Kidney capillary endothelial cell (primary cell): Measurements from ENCODE around the gene ARL5C.
A peak's percentile ranks its signal among the peaks of the same experiment; 100 is the strongest.
"Not testable (repeated sequence)": the region's sequence is repeated elsewhere in the genome, so short reads cannot be mapped to it uniquely, and the experiment has no call there.

Source experiments
- DNase-seq: peaks from one replicate; pipeline ENCODE4 v3.0.0-alpha.2; 2018; ENCODE audit warnings: low spot score

The ARL5C gene

DNA sequence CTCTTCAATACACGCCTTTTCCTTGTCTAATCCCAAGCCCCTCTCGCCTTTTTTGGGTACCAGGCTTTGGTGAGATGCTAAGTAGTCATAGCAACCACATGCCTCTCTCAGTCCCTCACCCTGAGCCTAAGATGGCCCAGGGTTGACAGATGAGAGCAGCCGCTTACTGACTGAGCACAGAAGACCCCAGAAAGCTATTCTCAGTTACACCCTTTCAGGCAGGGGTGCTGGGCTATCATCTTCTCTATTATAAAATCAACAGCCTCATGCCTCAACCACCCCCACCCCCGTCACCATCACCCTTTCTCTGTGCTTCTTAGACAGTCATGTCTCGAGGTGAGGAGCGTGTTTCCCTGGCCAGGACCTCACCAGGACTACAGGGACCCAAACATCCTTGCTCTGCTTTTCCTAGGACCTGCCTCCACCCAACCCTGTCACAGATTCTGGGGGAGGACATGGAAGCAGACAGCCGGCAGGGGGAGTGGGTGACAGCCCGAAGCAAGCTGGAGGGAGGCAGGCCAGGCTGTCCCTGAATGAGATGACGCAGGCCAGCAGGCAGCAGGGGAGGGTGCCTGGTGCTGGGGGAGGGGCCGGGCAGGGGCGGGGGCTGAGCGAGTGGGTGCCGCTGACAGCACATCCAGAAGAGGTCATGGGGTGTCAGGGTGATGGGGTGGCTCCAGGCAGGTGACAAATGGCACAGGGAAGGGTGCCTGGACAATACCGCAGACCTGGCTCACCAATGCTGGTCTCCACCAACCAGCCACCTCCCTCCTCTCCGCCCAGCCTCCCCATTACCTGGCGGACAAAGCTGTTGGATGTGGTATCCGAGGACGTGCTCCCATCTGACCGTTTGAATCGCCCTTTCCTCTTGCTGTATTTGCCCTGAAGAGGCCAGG is 28.4 kb upstream of the ARL5C start:
- peak; percentile 33 for DNase-seq

DNA sequence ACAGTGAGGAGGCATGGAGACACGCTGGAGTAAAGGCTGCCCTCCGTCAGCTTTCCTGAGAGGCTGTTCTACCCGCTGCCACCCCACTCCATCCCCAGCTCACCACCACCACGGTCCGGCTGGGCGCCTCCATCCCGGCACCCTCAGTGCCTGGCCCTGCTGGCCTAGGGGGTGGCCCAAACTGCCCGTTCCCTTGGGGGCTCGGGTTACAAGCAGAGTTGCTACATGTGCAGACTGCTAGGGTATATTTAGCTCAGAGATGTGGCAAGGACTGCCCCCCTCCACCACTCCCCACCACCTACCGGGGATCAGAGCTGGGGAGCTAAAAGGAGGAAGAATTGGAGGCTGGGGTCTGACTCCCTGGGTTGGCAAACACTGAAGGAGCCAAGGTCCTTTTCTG is 27.4 kb upstream of the ARL5C start:
- no peak for DNase-seq

DNA sequence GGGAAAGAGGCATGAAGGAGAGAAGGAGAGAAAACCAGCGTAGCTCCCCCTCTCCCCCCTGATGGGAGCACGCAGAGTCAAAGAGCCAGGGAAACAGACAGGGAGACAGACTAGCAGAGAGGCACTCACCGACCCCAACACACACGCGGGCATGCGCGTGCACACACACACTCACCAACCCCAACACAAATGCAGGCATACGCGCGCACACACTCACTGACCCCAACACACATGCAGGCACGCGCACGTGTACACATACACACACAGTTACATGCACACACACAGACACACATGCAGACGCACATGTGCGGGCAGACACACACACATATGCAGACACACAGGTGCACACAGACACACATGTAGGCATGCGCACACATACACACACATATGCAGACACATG is 26.9 kb upstream of the ARL5C start:
- no peak for DNase-seq

DNA sequence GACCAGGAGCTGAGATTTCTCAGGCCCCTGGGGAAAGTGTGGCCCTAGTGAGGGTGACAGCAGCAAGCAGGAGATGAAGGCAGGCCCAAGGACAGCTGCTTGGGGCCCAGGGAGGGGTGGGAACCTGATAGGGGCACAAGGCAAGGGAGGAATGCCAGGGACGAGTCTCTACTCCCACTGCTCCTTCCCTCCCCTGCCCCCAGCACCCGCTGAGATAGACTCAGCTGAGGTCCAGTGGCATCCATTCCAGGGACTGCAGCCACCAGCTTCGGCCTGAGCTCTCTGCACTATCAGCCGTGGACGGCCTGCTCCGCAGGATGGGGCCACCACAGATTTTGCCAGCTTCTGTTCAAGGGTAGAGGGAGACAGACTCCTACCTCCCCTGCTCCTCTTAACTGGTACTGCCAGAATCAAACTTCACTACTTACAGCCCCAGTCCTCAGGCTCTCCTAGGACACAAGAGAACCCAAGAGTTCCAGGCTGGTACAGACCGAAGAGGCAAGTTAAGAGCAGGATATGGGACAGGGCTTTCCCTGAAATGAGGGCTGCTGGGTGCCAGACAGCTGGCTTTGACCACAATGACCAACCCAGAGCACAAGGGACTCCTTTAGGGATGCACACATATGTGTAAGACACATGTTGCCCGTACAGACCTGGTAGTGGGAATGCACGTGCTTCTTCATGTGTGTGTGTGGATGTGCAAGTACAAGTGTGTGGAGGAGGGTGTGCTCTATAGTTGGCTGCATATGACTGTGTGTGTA is 26.0 kb upstream of the ARL5C start:
- no peak for DNase-seq

DNA sequence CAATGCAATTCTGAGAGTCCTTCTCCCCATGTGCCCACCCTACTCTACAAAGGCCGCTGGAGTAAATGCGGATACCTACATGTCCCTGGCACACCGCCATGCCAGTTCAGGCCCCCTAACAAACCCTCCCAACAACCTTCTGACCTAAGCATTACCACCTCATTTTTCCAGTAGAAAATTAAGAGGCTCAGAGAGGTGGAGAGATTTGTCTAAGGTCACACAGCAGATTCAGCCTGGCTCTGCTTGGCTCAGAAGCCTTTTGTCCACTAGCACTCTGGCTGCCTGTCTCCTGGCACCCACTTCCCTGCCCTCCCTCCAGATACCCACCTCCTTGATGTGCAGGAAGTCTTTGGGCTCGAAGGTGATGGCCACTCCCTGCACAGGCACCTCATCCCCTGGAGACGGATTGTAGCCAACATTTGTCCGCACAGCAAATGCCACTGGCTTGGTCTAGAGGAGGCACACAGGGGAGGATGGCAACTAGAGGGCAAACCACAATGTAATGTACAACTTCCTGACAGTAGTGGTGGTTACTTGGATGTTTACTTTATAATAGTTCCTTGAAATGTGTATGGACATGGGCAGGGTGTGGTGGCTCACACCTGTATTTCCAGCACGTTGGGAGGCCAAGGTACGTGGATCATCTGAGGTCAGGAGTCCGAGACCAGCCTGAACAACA is 21.3 kb upstream of the ARL5C start:
- DNase-seq: no peak

DNA sequence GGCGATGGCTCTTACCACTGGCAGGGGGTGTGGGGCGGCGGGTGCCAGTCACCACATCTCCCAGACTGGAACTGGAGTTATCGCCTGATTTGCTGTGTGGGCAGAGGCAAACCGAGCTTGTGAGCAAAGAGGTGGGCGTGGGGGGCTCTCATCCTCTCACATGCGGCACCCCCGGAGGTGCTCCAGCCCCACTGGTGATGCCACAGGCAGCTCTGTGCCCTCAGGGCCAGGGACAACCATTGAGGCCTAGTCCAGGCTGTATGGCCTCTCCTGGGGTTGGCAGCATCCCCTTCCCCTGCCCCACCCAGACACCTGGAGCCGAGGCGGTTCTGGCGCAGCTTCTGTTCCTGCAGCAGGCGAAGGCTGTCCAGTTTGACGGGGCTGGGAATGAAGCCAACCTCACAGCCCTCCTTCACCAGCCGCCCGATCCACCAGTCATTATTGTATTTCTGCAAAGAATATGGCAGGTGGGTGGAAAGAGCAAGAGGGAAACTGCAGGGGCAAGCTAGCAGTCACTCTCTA is 20.6 kb upstream of the ARL5C start:
- no peak for DNase-seq

DNA sequence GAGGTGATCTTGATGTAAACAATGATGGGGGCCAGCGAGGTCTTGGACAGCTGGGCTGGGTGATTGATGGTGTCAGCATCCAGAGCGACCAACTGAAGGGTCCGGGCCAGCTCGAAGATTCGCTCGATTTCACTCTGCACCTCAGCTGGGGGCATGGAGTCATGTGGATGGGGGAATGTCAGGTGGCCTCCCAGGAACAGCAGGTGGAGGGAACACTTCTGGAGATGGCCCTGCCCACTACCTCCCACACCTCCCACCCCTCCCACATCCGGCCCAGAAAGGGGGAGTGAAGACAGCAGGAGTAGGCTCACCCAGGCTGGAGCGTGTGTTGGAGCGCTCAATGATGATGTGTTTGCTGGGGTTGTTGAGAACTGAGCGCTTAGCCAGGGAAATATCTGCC is 17.8 kb upstream of the ARL5C start:
- DNase-seq: no peak

DNA sequence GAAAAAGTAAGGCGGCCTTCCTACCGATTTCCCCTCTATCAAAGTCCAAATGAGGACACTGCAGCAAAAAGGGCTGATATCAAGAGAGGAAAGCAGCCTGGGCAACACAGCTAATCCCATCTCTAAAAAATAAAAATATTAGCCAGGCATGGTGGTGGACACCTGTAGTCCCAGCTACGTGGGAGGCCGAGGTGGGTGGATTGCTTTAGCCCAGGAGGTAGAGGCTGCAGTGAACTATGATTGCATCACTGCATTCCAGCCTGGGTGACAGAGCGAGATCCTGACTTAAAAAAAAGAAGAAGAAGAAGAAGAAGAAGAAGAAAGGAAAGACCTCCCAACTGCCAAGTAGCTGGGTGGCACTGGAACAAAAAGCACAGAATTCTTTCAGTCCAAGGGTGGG is 17.1 kb upstream of the ARL5C start:
- no peak for DNase-seq

DNA sequence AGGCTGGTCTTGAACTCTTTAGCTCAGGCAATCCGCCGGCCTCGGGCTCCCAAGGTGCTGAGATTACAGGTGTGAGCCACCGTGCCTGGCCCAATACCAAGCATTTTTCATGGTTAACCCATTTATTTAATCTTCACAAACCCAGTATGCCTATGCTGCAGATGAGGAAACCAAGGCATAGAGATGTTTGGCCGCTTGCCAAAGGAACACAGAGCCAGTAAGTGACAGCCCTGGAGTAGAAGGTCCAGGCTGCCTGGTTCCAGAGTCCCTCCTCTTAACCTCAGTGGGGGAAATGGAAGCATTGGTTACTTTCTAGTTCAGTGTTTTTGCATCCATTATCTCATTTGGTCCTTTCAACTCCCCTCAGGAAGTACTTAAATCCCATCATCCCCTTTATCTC is 15.3 kb upstream of the ARL5C start:
- no peak for DNase-seq

DNA sequence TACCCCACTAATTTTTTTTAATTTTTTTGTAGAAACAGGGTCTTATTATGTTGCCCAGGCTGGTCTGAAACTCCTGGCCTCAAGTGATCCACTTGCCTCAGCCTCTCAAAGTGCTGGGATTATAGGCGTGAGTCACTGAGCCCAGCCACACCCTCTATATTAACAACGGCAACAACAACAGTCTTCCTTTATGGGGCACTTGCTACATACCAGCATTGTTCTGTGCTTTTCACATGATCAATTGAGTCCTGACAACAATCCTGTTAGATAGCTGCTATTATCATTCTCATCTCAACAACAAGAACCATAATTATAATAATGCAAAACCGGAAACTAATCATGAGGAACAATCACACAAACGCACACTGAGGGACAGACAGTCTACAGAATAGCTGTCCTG is 12.6 kb upstream of the ARL5C start:
- DNase-seq: no peak

DNA sequence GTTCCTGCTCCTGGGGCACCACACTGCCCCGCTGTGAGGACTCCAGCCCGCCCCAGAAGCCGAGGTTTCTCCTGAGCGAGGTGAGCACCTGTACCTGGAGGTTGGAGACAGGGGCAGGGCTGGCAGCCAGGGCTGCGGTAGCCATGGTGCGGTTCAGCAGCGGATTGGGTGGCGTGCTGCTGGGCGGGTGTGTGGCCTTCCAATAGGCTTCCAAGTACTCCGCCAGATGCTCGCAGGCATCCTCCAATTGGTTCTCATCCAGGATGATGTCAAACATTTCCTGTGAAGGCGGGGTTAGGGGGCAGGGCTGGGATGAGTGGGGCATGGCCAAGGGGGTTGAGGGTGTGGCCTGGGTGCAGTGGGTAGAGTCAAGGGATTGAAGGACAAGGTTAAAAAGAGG is 11.3 kb upstream of the ARL5C start:
- DNase-seq: no peak

DNA sequence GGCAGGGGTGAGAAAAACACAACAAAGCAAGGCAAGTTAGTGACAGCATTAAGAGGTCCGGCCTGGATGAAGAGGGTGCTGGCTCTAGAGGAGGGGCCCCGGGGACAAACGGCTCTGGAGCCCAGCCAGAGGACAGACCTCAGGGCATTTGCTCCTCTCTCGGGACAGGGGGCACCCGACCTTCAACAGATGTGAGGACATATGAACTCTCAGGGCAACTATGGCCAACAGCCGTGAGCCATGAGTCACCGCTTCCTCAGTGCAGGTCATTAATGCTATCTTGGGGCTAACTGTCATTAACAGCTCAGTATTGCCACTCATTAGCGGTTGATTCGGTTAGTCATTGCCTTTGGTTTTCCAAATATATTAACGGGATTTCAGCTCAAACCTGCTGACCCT is 9.7 kb upstream of the ARL5C start:
- DNase-seq: peak; percentile 34

DNA sequence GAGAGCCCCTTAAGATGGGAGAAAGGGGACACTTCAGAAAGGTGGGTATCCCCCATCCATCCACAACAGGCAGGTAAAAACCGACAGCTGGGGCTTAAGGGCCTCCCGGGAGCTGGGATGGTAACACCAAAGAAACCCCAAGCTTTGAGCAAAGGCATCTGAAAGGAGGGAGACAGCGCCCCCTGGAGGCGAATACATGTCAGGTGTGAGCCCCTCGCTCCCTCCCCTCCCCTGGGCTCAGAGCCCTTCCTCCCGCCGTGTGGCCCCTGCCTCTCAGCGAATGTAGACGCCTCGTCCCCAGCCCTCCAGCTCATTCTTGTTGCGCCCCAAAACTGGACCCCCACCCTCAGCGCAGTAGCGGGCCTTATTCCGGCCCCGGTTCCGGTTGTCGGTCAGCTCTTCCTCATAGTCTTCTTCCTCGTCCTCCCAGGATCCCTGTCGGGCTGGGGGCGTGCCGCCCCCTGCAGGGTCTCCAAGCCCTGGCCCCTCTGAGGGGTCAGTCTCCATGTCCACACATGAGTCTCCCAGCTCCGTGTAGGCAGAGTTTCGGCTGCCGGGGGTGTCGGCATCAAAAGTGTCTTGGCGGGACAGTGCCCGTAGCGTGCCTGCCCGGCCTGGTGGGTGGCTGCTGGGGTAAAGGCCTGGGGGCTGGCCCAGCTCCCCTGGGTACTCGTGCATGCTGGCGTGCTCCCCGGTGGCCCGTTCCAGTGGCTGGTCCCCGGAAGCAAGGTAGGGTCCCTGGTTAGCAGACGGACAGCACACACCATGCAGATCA is 9.1 kb upstream of the ARL5C start:
- DNase-seq: no peak

DNA sequence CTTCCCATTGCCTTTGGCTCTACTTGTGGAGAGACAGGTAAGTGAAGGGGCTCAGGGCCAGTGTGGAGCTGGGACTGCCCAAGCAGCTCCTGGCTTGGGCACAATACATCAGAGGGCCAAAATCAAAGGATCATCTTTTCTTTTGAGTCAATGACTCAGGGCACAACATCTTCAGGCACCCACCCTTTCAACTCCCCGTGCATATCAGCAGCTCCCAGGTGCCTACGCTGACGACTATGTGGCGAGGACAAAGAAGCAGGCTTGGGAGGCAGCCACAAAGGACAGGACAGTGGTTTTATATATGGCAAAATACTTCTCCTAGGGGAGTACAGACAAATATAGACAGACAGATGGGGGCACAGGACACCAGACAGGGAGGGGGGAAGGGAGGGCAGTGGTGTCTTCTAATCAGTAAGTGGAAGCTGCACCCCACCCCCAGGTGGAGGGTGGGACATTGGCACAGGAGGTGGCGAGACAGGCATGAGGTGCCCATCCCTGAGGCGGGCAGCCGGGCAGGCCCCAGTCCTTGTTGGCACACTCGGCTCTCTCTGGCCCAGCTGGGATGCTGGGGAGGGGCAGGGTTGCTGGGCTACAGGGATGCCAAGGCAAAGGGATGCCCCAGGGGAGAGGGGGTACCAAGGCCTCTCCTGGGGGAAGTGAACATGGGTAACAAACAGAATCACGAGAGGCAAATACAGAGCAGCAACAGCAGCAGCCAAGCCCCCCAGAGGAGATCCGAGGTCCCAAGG is 7.7 kb upstream of the ARL5C start:
- DNase-seq: no peak

DNA sequence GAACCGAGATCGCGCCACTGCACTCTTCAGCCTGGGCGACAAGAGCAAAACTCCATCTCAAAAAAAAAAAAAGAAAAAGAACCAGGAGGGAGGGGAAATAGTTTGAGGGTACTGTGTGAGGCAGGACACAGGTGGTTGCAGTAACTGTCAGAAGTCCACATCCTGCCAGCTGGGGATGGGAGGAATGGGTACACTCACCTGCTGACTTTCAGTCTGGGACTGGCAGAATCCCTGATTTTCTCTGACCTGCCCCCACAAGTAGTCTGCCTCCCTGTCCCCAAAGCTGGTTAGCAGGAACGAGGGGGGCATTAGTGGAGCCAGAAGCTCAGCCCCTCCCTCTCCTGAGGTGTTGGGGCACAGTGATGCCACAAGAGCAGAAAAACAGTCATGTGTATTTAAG is 7.1 kb upstream of the ARL5C start:
- DNase-seq: no peak

DNA sequence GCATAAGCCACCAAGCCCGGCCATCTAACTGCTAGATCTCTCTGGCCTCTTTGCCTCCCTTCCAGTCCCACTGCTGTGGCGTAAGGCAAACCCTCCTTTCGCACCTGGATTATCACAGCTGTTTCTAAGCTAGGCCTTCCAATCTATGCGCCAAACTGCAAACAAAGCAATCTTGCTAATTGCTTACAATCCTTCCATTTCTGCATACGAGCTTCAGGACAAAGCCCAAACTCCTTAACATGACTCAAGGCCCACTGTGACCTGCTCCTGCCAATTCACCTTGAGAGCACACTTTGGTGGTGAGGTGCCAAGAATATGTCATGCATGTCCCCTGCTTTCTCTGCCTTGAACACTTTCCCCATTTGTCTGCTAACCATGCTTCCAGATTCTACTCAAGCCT is 6.0 kb upstream of the ARL5C start:
- DNase-seq: no peak

DNA sequence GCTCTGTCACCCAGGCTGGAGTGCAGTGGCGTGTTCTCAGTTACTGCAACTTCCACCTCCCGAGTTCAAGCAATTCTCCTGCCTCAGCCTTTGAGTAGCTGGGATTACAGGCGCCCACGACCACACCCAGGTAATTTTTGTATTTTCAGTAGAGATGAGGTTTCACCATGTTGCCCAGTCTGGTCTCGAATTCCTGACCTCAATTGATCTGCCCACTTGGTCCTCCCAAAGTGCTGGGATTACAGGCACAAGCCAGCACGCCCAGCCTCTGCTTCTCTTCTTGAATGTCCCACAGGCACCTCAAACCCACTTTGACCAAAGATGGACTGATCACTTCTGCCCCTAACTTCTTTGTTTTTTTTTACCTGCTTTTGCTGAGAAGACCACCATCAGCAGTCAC is 4.6 kb upstream of the ARL5C start:
- no peak for DNase-seq

DNA sequence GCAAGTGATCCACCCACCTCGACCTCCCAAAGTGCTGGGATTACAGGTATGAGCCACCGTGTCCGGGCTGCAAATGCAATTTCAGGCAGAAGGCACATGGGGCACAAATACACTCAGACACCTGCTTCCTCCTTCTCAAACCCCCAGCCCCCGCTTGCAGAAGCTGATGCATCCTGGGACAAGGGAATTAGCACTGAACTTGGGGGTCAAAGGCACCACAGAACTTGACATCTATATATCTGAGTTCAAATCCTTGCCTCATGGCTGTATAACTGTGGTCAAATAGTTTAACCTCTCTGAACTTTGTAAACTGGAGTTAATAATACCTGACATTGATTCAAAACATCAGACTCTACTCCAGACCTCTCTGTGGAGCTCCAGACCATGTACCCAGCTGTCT is 4.1 kb upstream of the ARL5C start:
- no peak for DNase-seq

DNA sequence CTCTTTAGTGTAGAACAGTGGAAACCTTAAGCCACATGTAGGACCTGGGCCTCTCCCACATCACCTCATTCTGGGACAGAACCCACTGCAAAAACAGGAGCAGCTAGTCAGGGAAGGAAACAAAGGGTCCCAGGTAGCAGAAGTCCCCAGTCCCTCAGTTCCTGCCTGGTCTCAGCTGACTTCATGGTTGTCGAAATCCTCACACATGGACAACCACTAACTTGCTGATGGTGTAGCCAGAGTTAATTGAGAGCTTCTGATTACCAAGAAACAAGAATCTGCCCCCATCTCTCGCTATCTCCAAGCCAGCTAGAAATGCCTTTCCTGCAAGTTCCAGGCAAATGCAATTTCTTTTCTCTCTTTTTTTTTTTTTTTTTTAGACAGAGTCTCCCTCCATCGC is 3.6 kb upstream of the ARL5C start:
- no peak for DNase-seq

DNA sequence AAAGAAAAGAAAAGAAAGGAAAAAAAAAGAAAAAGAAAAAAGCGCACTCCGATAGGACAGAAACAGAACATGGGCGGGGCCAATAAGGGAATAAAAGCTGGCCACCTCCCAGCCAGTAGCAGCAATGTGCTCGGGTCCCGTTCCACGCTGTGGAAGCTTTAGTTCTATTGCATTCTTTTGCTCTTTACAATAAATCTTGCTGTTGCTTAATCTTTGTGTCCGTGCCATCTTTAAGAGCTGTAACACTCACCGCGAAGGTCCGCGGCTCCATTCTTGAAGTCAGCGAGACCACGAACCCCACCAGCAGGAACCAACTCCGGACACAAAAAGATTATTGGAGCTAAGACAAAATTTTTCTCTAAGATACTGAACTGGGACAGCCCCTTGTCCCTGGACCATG is 3.1 kb upstream of the ARL5C start:
- no peak for DNase-seq

DNA sequence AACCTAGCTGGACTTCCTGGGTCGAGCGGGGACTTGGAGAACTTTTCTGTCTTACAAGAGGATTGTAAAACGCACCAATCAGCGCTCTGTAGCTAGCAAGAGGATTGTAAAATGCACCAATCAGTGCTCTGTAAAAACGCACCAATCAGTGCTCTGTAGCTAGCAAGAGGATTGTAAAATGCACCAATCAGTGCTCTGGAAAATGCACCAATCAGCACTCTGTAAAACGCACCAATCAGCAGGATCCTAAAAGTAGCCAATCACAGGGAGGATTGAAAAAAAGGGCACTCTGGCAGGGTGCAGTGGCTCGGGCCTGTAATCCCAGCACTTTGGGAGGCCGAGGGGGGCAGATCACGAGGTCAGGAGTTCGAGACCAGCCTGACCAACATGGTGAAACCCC is 2.5 kb upstream of the ARL5C start:
- not testable (repeated sequence) for DNase-seq
